B cell (primary cell): ENCODE results near the gene NHP2. TPM values are rescaled to one million over a fixed set of nuclear protein-coding genes. Genes with fewer than 3 reads are reported as not detected.
A peak's percentile ranks its signal among the peaks of the same experiment; 100 is the strongest.

Source experiments
- ATAC-seq: fragments of 200-7000 bp; cut with Tn5 transposase; one replicate; pipeline ENCODE4 v1.10.0; 2021; ENCODE audit warnings: low read depth, mild to moderate bottlenecking, moderate number of reproducible peaks, moderate library complexity
- CTCF ChIA-PET: fragments of 350-600 bp; sonication (Branson Sonifier 250); formaldehyde crosslinking; loops from one replicate; lab custom pipeline; 2021; ENCODE audit warnings: antibody characterized with exemption, inconsistent platforms; lab: Charles Lee
- POLR2A ChIA-PET: fragments of 350-600 bp; sonication (Branson Sonifier 250); formaldehyde crosslinking; loops from one replicate; lab custom pipeline; 2021; ENCODE audit warnings: antibody characterized with exemption; lab: Charles Lee
- DNase-seq: peaks from one replicate; pipeline ENCODE4 v3.0.0; 2013
- H2AFZ ChIP-seq: 2 replicates; pipeline ENCODE4 v1.6.1; 2012; ENCODE audit warnings: mild to moderate bottlenecking, low read depth, low read length; ENCODE audit not compliant: insufficient read depth, poor library complexity, severe bottlenecking
- H3K27ac ChIP-seq, 2 donors: 1 replicate in 1 of 2; 2 replicates in 1 of 2; pipeline ENCODE4 v1.5.1; 2012 to 2013; ENCODE audit warnings: low read length in 2 of 2, mild to moderate bottlenecking in 2 of 2, moderate library complexity in 1 of 2
- H3K27me3 ChIP-seq, 4 experiments: fragments of 200-600 bp in 1 of 4; sonication (generic) in 1 of 4; replicated peaks in 1 of 4; 1 replicate in 2 of 4; 2 replicates in 2 of 4; pipeline versions ENCODE4 v1.6.1 to v1.7.0; 2013 to 2016; ENCODE audit warnings: low read length in 3 of 4, mild to moderate bottlenecking in 2 of 4, mixed read lengths in 1 of 4, moderate library complexity in 1 of 4; ENCODE audit not compliant: insufficient read depth in 4 of 4, control insufficient read depth in 3 of 4; ENCODE audit errors: control extremely low read depth in 1 of 4
- H3K36me3 ChIP-seq, 2 experiments: replicated peaks in 1 of 2; 1 replicate in 1 of 2; 2 replicates in 1 of 2; pipeline versions ENCODE4 v1.6.1 to v1.7.1; 2013; ENCODE audit warnings: low read length in 1 of 2; ENCODE audit not compliant: insufficient read depth in 2 of 2, control insufficient read depth in 1 of 2; ENCODE audit errors: control extremely low read depth in 1 of 2, extremely low read depth in 1 of 2
- H3K4me1 ChIP-seq, 2 donors: fragments of 200-600 bp in 1 of 2; sonication (generic) in 1 of 2; 1 replicate in 1 of 2; 2 replicates in 1 of 2; pipeline versions ENCODE4 v1.5.1 to v1.6.1; 2013 to 2017; ENCODE audit warnings: low read length in 2 of 2; ENCODE audit not compliant: control insufficient read depth in 2 of 2, insufficient read depth in 2 of 2
- H3K4me2 ChIP-seq: replicated peaks from 2 replicates; pipeline ENCODE3; 2012; ENCODE audit warnings: mild to moderate bottlenecking, low read depth, low read length; ENCODE audit not compliant: poor library complexity, severe bottlenecking
- H3K4me3 ChIP-seq, 5 experiments: fragments of 200-600 bp in 1 of 5; sonication (generic) in 1 of 5; 1 replicate in 3 of 5; 2 replicates in 2 of 5; pipeline versions ENCODE4 v1.5.1 to v1.7.0; 2011 to 2016; ENCODE audit warnings: low read length in 4 of 5, mild to moderate bottlenecking in 4 of 5, low read depth in 2 of 5, control low read depth in 1 of 5, moderate library complexity in 1 of 5; ENCODE audit not compliant: insufficient read depth in 1 of 5; ENCODE audit errors: control extremely low read depth in 1 of 5, extremely low read depth in 1 of 5
- H3K79me2 ChIP-seq: fragments of 200-600 bp; sonication (generic); one replicate; pipeline ENCODE4 v1.6.0; 2016; ENCODE audit warnings: low read length; ENCODE audit not compliant: control insufficient read depth, insufficient read depth
- H3K9ac ChIP-seq: fragments of 200-600 bp; sonication (generic); 2 replicates; pipeline ENCODE4 v1.6.1; 2017; ENCODE audit warnings: mild to moderate bottlenecking, low read length, moderate library complexity
- H3K9me3 ChIP-seq, 3 donors: one replicate each; pipeline versions ENCODE4 v1.6.1 to v1.7.1; 2013; ENCODE audit warnings: low read length in 2 of 3; ENCODE audit not compliant: control insufficient read depth in 2 of 3, insufficient read depth in 1 of 3; ENCODE audit errors: control extremely low read depth in 1 of 3
- H4K20me1 ChIP-seq: 2 replicates; pipeline ENCODE4 v1.6.0; 2012; ENCODE audit warnings: mild to moderate bottlenecking, low read length; ENCODE audit not compliant: insufficient read depth, control insufficient read depth, poor library complexity, severe bottlenecking
- H3K27ac Mint-ChIP-seq: one replicate; pipeline ENCODE4 v1.8.0; 2021; ENCODE audit warnings: mixed read lengths
- H3K27me3 Mint-ChIP-seq: one replicate; pipeline ENCODE4 v1.8.0; 2021; ENCODE audit warnings: mixed read lengths
- H3K4me1 Mint-ChIP-seq: one replicate; pipeline ENCODE4 v1.8.0; 2021; ENCODE audit warnings: mixed read lengths
- H3K4me3 Mint-ChIP-seq: one replicate; pipeline ENCODE4 v1.8.0; 2021; ENCODE audit warnings: mixed read lengths
- H3K9me3 Mint-ChIP-seq: one replicate; pipeline ENCODE4 v1.8.0; 2022; ENCODE audit warnings: mixed read lengths; ENCODE audit not compliant: insufficient read depth
- EZH2 ChIP-seq: IDR thresholded peaks from 2 replicates; pipeline ENCODE4 v1.6.1; 2012; ENCODE audit warnings: borderline replicate concordance, low read depth, mild to moderate bottlenecking, moderate library complexity, low read length; ENCODE audit not compliant: insufficient read depth, poor library complexity, severe bottlenecking
- WGBS: methylation state at CpG from one replicate; pipeline ENCODE4 v1.1.5; 2013; ENCODE audit warnings: missing lambda C conversion rate; ENCODE audit not compliant: insufficient coverage; 5-methylcytosine and 5-hydroxymethylcytosine counted together
- intact Hi-C: fragments of 100-400 bp; cut with micrococcal nuclease; formaldehyde crosslinking; loops from one replicate; pipeline ENCODE4 v1.10.0; 2022
- polyA minus RNA-seq: library from RNA; depleted of rRNA, polyadenylated mRNA; stranded (reverse); fragments of >200 nt; gene quantifications from 2 replicates; pipeline ENCODE4 v1.2.3, GENCODE V29; 2012
- polyA plus RNA-seq: library from polyadenylated mRNA; depleted of rRNA; stranded (reverse); fragments of >200 nt; gene quantifications from 2 replicates; pipeline ENCODE4 v1.2.3, GENCODE V29; 2012
- total RNA-seq, 2 donors: library from RNA; stranded (reverse); fragments of 120-200 nt in 1 of 2; gene quantifications; 1 replicate in 1 of 2; 2 replicates in 1 of 2; pipeline versions ENCODE4 v1.2.3 to v1.2.4, GENCODE V29; 2013 to 2022
- TF ChIP-seq, protein P1 (sequence below): fragments of 200-600 bp; IDR thresholded peaks from one replicate; pipeline ENCODE4 v1.8.0; 2022; ENCODE audit warnings: antibody characterized with exemption, mild to moderate bottlenecking

The NHP2 gene
- total RNA-seq (62.1 and 66.0 TPM in 2 replicates), polyA plus RNA-seq (92.7 and 99.8 TPM in 2 replicates), polyA minus RNA-seq (76.6 and 94.3 TPM in 2 replicates)
- 95.6 TPM for total RNA-seq (2013)

GRCh38 chr5:178153530-178154340 is at the start of gene NHP2:
Gene NHP2 (minus strand): TSS chr5:178153885. CDS start chr5:178153817, 68 bp downstream.
- peak; percentile 97 for DNase-seq
- CTCF ChIA-PET = interaction anchor here (0.7 to 22.8 kb wide), 12 partner anchors 9 to 844 kb away, joined by 3 to 540 read pairs (median 4); no protein-coding TSS in a partner anchor
- POLR2A ChIA-PET = interaction anchor here (0.6 to 1.2 kb wide), 7 partner anchors 15 to 78 kb away, joined by 3 to 8 read pairs (median 4); partner anchors contain the start of genes HNRNPAB and RMND5B
- intact Hi-C loops = loop anchor here (1.0 kb wide), 5 partner anchors 22 to 561 kb away; partner anchors contain the start of genes HNRNPAB, N4BP3, PHYKPL and RMND5B
- Histone ChIP-seq H3K9ac (peak within 1 kb of the TSS; percentile 78), H3K4me2 (peak within 1 kb of the TSS; percentile 94), H3K4me1 (peaks cover 12 to 20% of the 10 kb centered on the region in 2 donors), H4K20me1 (peaks cover 27% of the 10 kb centered on the region), H3K79me2 (peaks cover 25% of the 10 kb centered on the region), H3K9me3 (no peaks in the 10 kb centered on the region), H3K27me3 (no peaks in the 10 kb centered on the region), H3K36me3 (peaks cover 2 to 33% of the 10 kb centered on the region in 2 experiments), H3K27ac (peak within 1 kb of the TSS in 1 of 2 donors; percentile 70), H2AFZ (peak within 1 kb of the TSS; percentile 89), H3K4me3 (peak within 1 kb of the TSS; percentile 69 to 85 (median 75))
- peak within 1 kb of the TSS; percentile 86 for H3K27ac Mint-ChIP-seq
- peaks cover 30% of the 10 kb centered on the region for H3K4me1 Mint-ChIP-seq
- TF ChIP-seq, protein P1, sequence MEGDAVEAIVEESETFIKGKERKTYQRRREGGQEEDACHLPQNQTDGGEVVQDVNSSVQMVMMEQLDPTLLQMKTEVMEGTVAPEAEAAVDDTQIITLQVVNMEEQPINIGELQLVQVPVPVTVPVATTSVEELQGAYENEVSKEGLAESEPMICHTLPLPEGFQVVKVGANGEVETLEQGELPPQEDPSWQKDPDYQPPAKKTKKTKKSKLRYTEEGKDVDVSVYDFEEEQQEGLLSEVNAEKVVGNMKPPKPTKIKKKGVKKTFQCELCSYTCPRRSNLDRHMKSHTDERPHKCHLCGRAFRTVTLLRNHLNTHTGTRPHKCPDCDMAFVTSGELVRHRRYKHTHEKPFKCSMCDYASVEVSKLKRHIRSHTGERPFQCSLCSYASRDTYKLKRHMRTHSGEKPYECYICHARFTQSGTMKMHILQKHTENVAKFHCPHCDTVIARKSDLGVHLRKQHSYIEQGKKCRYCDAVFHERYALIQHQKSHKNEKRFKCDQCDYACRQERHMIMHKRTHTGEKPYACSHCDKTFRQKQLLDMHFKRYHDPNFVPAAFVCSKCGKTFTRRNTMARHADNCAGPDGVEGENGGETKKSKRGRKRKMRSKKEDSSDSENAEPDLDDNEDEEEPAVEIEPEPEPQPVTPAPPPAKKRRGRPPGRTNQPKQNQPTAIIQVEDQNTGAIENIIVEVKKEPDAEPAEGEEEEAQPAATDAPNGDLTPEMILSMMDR = no peak
- no peak for TF ChIP-seq EZH2
- H3K27me3 Mint-ChIP-seq = no peaks in the 10 kb centered on the region
- 3% methylated on average over 59 of the region's 68 CpGs for WGBS
- no peaks in the 10 kb centered on the region for H3K9me3 Mint-ChIP-seq
- ATAC-seq = peak; percentile 100
- peak within 1 kb of the TSS; percentile 97 for H3K4me3 Mint-ChIP-seq
